Neural cell (in vitro differentiated cells): ENCODE measurements around the gene C1S. TPM values are rescaled to one million over a fixed set of nuclear protein-coding genes. Genes with fewer than 3 reads are reported as not detected.
"Not testable (repeated sequence)": the region's sequence is repeated elsewhere in the genome, so short reads cannot be mapped to it uniquely, and the experiment has no call there.

Experiments
- H2AFZ ChIP-seq: fragments of 200-600, 300-800 bp; sonication (generic), shearing (Covaris generic); 2 replicates; pipeline ENCODE4 v1.6.0; 2014; ENCODE audit warnings: low read depth, mild to moderate bottlenecking, antibody characterized with exemption, low read length, moderate library complexity
- H3F3A ChIP-seq: fragments of 200-600 bp; shearing (Covaris generic); 2 replicates; pipeline ENCODE4 v1.6.1; 2016; ENCODE audit warnings: mild to moderate bottlenecking, moderate library complexity, mixed read lengths, antibody characterized with exemption, low read length; ENCODE audit not compliant: insufficient read depth, poor library complexity, severe bottlenecking
- H3K27ac ChIP-seq: fragments of 200-600, 300-800 bp; sonication (generic), shearing (Covaris generic); 2 replicates; pipeline ENCODE4 v1.5.1; 2014; ENCODE audit warnings: mild to moderate bottlenecking, low read length, moderate library complexity
- H3K27me3 ChIP-seq: fragments of 300-800, 200-600 bp; sonication (generic), shearing (Covaris generic); 2 replicates; pipeline ENCODE4 v1.6.0; 2014; ENCODE audit warnings: mild to moderate bottlenecking, low read depth, low read length, moderate library complexity; ENCODE audit not compliant: insufficient read depth
- H3K36me3 ChIP-seq: fragments of 300-800, 200-600 bp; sonication (generic), shearing (Covaris generic); 2 replicates; pipeline ENCODE4 v1.5.1; 2014; ENCODE audit warnings: mild to moderate bottlenecking, antibody characterized with exemption, low read length, moderate library complexity; ENCODE audit not compliant: insufficient read depth
- H3K4me2 ChIP-seq: fragments of 300-800, 200-600 bp; sonication (generic), shearing (Covaris generic); 2 replicates; pipeline ENCODE4 v1.6.0; 2014; ENCODE audit warnings: mild to moderate bottlenecking, low read length
- H3K4me3 ChIP-seq: fragments of 300-800, 200-600 bp; sonication (generic), shearing (Covaris generic); 2 replicates; pipeline ENCODE4 v1.5.1; 2014; ENCODE audit warnings: mild to moderate bottlenecking, low read length, moderate library complexity
- H3K79me2 ChIP-seq: fragments of 200-600 bp; shearing (Covaris generic); replicated peaks from 2 replicates; pipeline ENCODE4 v1.6.0; 2014; ENCODE audit warnings: mild to moderate bottlenecking, low read length, moderate library complexity; ENCODE audit not compliant: insufficient read depth
- H3K9ac ChIP-seq: fragments of 300-800, 200-600 bp; sonication (generic), shearing (Covaris generic); 2 replicates; pipeline ENCODE4 v1.6.1; 2016; ENCODE audit warnings: mild to moderate bottlenecking, low read length, mixed read lengths
- H3K9me2 ChIP-seq: fragments of 200-600 bp; shearing (Covaris generic); 2 replicates; pipeline ENCODE4 v1.6.1; 2016; ENCODE audit warnings: mild to moderate bottlenecking, low read length, mixed read lengths; ENCODE audit not compliant: insufficient read depth
- H3K9me3 ChIP-seq: fragments of 200-600, 300-800 bp; sonication (generic), shearing (Covaris generic); 2 replicates; pipeline ENCODE4 v1.6.1; 2016; ENCODE audit warnings: mild to moderate bottlenecking, mixed run types, low read length, moderate library complexity, mixed read lengths
- H4K20me1 ChIP-seq: fragments of 200-600 bp; shearing (Covaris generic); 2 replicates; pipeline ENCODE4 v1.6.1; 2016; ENCODE audit warnings: mild to moderate bottlenecking, mixed run types; ENCODE audit not compliant: insufficient read depth
- CTCF ChIP-seq: fragments of 450-650 bp; IDR thresholded peaks from 2 replicates; pipeline ENCODE4 v1.5.1; 2014; ENCODE audit warnings: antibody characterized with exemption, mild to moderate bottlenecking, moderate library complexity; ENCODE audit not compliant: poor library complexity, severe bottlenecking
- EP300 ChIP-seq: fragments of 450-650 bp; conservative IDR thresholded peaks from 2 replicates; pipeline ENCODE4 v1.6.1; 2014; ENCODE audit warnings: antibody characterized with exemption, mild to moderate bottlenecking, moderate library complexity; ENCODE audit not compliant: poor library complexity, severe bottlenecking
- EZH2 ChIP-seq: fragments of 200-600, 300-800 bp; shearing (Covaris generic), sonication (generic); IDR thresholded peaks from 2 replicates; pipeline ENCODE4 v1.6.1; 2014; ENCODE audit warnings: antibody characterized with exemption, low read length, borderline replicate concordance, mild to moderate bottlenecking; ENCODE audit not compliant: insufficient read depth, poor library complexity, severe bottlenecking
- MXI1 ChIP-seq: fragments of 450-650 bp; conservative IDR thresholded peaks from 2 replicates; pipeline ENCODE4 v1.6.1; 2014; ENCODE audit warnings: antibody characterized with exemption, mild to moderate bottlenecking; ENCODE audit not compliant: poor library complexity, severe bottlenecking
- POLR2AphosphoS5 ChIP-seq: IDR thresholded peaks from 2 replicates; pipeline ENCODE4 v1.6.1; 2012
- RAD21 ChIP-seq: fragments of 450-650 bp; conservative IDR thresholded peaks from 2 replicates; pipeline ENCODE4 v1.6.1; 2014; ENCODE audit warnings: antibody characterized with exemption, mild to moderate bottlenecking, moderate library complexity
- REST ChIP-seq: IDR thresholded peaks from 2 replicates; pipeline ENCODE4 v1.6.1; 2012; ENCODE audit warnings: borderline replicate concordance
- SMC3 ChIP-seq: fragments of 450-650 bp; conservative IDR thresholded peaks from 2 replicates; pipeline ENCODE4 v1.6.1; 2014; ENCODE audit warnings: antibody characterized with exemption, mild to moderate bottlenecking, moderate library complexity; ENCODE audit not compliant: poor library complexity
- TAF1 ChIP-seq: IDR thresholded peaks from 2 replicates; pipeline ENCODE4 v1.6.1; 2012; ENCODE audit warnings: low read depth
- polyA plus RNA-seq: library from polyadenylated mRNA; depleted of rRNA; stranded (reverse); fragments of >200 nt; gene quantifications from 2 replicates; pipeline ENCODE4 v1.2.3, GENCODE V29; 2014

Gene C1S
- polyA plus RNA-seq, 1 donor from 2014 or later = 4.9 TPM

- H2AFZ ChIP-seq, H3K4me2 ChIP-seq, H3K79me2 ChIP-seq, H4K20me1 ChIP-seq, H3K4me3 ChIP-seq, H3K27me3 ChIP-seq, H3K27ac ChIP-seq, H3F3A ChIP-seq, H3K9me3 ChIP-seq, H3K9ac ChIP-seq, H3K36me3 ChIP-seq, H3K9me2 ChIP-seq: not testable (repeated sequence)
These were observed 23.1 kb upstream of the C1S start for GRCh38 chr12:7037411-7037810.

GRCh38 chr12:7038591-7038990 lies 21.9 kb upstream of the C1S start:
- H3F3A ChIP-seq = no peaks in the 10 kb centered on the region
- no peaks in the 10 kb centered on the region for H3K27me3 ChIP-seq
- H3K4me2 ChIP-seq = no peak overlapping the region
- no peaks in the 10 kb centered on the region for H3K36me3 ChIP-seq
- no peaks in the 10 kb centered on the region for H3K9me3 ChIP-seq
- H3K4me3 ChIP-seq = no peak overlapping the region
- H3K9ac ChIP-seq = no peak overlapping the region
- no peaks in the 10 kb centered on the region for H4K20me1 ChIP-seq
- H3K9me2 ChIP-seq = no peaks in the 10 kb centered on the region
- no peak overlapping the region for H2AFZ ChIP-seq
- H3K27ac ChIP-seq = no peak overlapping the region
- TF ChIP-seq SMC3 (no peak), REST (no peak), CTCF (no peak), RAD21 (no peak), MXI1 (no peak), EP300 (no peak)
- H3K79me2 ChIP-seq = no peaks in the 10 kb centered on the region

- H3K36me3 ChIP-seq = no peaks in the 10 kb centered on the region
- no peak overlapping the region for H3K4me2 ChIP-seq
- H3K27me3 ChIP-seq = no peaks in the 10 kb centered on the region
- H3K9ac ChIP-seq = no peak overlapping the region
- H3K9me2 ChIP-seq = no peaks in the 10 kb centered on the region
- no peaks in the 10 kb centered on the region for H3K9me3 ChIP-seq
- H3F3A ChIP-seq = no peaks in the 10 kb centered on the region
- TF ChIP-seq CTCF = no peak
- TF ChIP-seq REST = no peak
- no peak for TF ChIP-seq EP300
- no peak for TF ChIP-seq SMC3
- no peak for TF ChIP-seq TAF1
- no peak for TF ChIP-seq EZH2
- TF ChIP-seq POLR2AphosphoS5 = no peak
- TF ChIP-seq MXI1 = no peak
- TF ChIP-seq RAD21 = no peak
- H3K4me3 ChIP-seq = no peak overlapping the region
- H4K20me1 ChIP-seq = no peaks in the 10 kb centered on the region
- H3K27ac ChIP-seq = no peak overlapping the region
- H2AFZ ChIP-seq = no peak overlapping the region
- H3K79me2 ChIP-seq = no peaks in the 10 kb centered on the region
These were observed 21.1 kb upstream of the C1S start for GRCh38 chr12:7039403-7039802.
